HepG2 (cell line): ENCODE measurements around the gene CEBPE. TPM values are rescaled to one million over a fixed set of nuclear protein-coding genes. Genes with fewer than 3 reads are reported as not detected.

Source experiments
- ASH2L ChIP-seq: fragments of 300-600, 200-600 bp; sonication (generic); IDR thresholded peaks from 2 replicates; pipeline ENCODE4 v1.7.0; 2017; ENCODE audit warnings: low read depth, mild to moderate bottlenecking, moderate library complexity, mixed read lengths, low read length; ENCODE audit not compliant: insufficient read length
- ELF3 ChIP-seq: IDR thresholded peaks from 2 replicates; pipeline ENCODE4 v1.6.1; 2016; ENCODE audit warnings: missing genetic modification reagents, missing compliant biosample characterization
- GLI4 ChIP-seq: sonication (generic); formaldehyde crosslinking; IDR thresholded peaks from 2 replicates; pipeline ENCODE4 v1.5.1; 2020; ENCODE audit warnings: missing genetic modification reagents, mild to moderate bottlenecking, moderate library complexity, borderline replicate concordance
- KLF16 ChIP-seq, 2 experiments: sonication (generic) in 1 of 2; formaldehyde crosslinking in 1 of 2; IDR thresholded peaks; 2 replicates each; pipeline versions ENCODE4 v1.6.1 to v1.8.0; 2016 to 2023; ENCODE audit warnings: missing genetic modification reagents in 2 of 2, missing compliant biosample characterization in 1 of 2
- KMT2A ChIP-seq: sonication (generic); formaldehyde crosslinking; IDR thresholded peaks from 2 replicates; pipeline ENCODE4 v1.4.0; 2020; ENCODE audit warnings: missing genetic modification reagents
- NKX3-1 ChIP-seq: sonication (generic); formaldehyde crosslinking; IDR thresholded peaks from 2 replicates; pipeline ENCODE4 v1.5.0; 2020; ENCODE audit warnings: missing genetic modification reagents
- NR2C2 ChIP-seq: sonication (generic); formaldehyde crosslinking; IDR thresholded peaks from 2 replicates; pipeline ENCODE4 v1.4.0; 2020; ENCODE audit warnings: missing genetic modification reagents, mild to moderate bottlenecking, moderate library complexity, borderline replicate concordance
- RAD51 ChIP-seq: fragments of 450-650 bp; IDR thresholded peaks from 2 replicates; pipeline ENCODE4 v1.6.1; 2016; ENCODE audit warnings: borderline replicate concordance
- XBP1 ChIP-seq: sonication (generic); formaldehyde crosslinking; IDR thresholded peaks from 2 replicates; pipeline ENCODE4 v1.5.0; 2020; ENCODE audit warnings: missing genetic modification reagents
- ZFAT ChIP-seq: sonication (generic); formaldehyde crosslinking; conservative IDR thresholded peaks from 2 replicates; pipeline ENCODE4 v1.8.1; 2023; ENCODE audit warnings: missing genetic modification reagents, inconsistent platforms
- ZNF350 ChIP-seq: sonication (generic); formaldehyde crosslinking; IDR thresholded peaks from 2 replicates; pipeline ENCODE4 v1.4.0; 2020; ENCODE audit warnings: mild to moderate bottlenecking, low read depth, missing genetic modification reagents, borderline replicate concordance
- ZNF543 ChIP-seq: sonication (generic); formaldehyde crosslinking; IDR thresholded peaks from 2 replicates; pipeline ENCODE4 v1.4.0; 2020; ENCODE audit warnings: mild to moderate bottlenecking, missing genetic modification reagents
- ZNF589 ChIP-seq: sonication (generic); formaldehyde crosslinking; conservative IDR thresholded peaks from 2 replicates; pipeline ENCODE4 v1.8.0; 2022; ENCODE audit warnings: mild to moderate bottlenecking, moderate library complexity, missing genetic modification reagents
- ZNF781 ChIP-seq: sonication (generic); formaldehyde crosslinking; IDR thresholded peaks from 2 replicates; pipeline ENCODE4 v1.5.1; 2020; ENCODE audit warnings: borderline replicate concordance, mild to moderate bottlenecking, missing genetic modification reagents; ENCODE audit errors: not compliant biosample characterization
- polyA plus RNA-seq, 8 experiments: library from polyadenylated mRNA; depleted of rRNA in 3 of 8; stranded (reverse) in 7 of 8; unstranded in 1 of 8; fragments of >200 nt; fragmentation: Illumina TruSeq in 4 of 8; extraction: Trizol in 4 of 8; gene quantifications; 2 replicates each; pipeline versions ENCODE4 v1.2.1 to v1.2.3, GENCODE V29; 2011 to 2016; ENCODE audit warnings: low read depth in 4 of 8, missing spikeins in 1 of 8, mixed read lengths in 1 of 8; ENCODE audit not compliant: insufficient read depth in 1 of 8
- total RNA-seq, 5 experiments: library from RNA; depleted of rRNA; stranded (reverse); fragments of >200 nt; fragmentation: Illumina TruSeq; extraction: Trizol; gene quantifications; 2 replicates each; pipeline ENCODE4 v1.2.3, GENCODE V29; 2016; ENCODE audit warnings: low read depth in 1 of 5
- TF ChIP-seq, protein P1 (sequence below): IDR thresholded peaks from 2 replicates; pipeline ENCODE4 v1.6.1; 2012; ENCODE audit warnings: inconsistent platforms
- TF ChIP-seq, protein P2 (sequence below): sonication (generic); formaldehyde crosslinking; IDR thresholded peaks from 2 replicates; pipeline ENCODE4 v1.5.0; 2020; ENCODE audit warnings: missing genetic modification reagents
- TF ChIP-seq, protein P3 (sequence below): sonication (generic); formaldehyde crosslinking; IDR thresholded peaks from 2 replicates; pipeline ENCODE4 v1.5.0; 2020; ENCODE audit warnings: missing genetic modification reagents, mild to moderate bottlenecking, borderline replicate concordance
- TF ChIP-seq, protein P4 (sequence below): sonication (generic); formaldehyde crosslinking; IDR thresholded peaks from 2 replicates; pipeline ENCODE4 v1.5.0; 2020; ENCODE audit warnings: missing genetic modification reagents
- TF ChIP-seq, protein P5 (sequence below): sonication (generic); formaldehyde crosslinking; IDR thresholded peaks from 2 replicates; pipeline ENCODE4 v1.4.0; 2020; ENCODE audit warnings: missing genetic modification reagents, borderline replicate concordance
- TF ChIP-seq, protein P6 (sequence below): sonication (generic); formaldehyde crosslinking; IDR thresholded peaks from 2 replicates; pipeline ENCODE4 v1.5.0; 2020; ENCODE audit warnings: missing genetic modification reagents, mild to moderate bottlenecking, borderline replicate concordance

The CEBPE gene
- total and polyA plus RNA-seq, 2 of the 13 experiments (the other 11 are each of a cell fraction or from before 2014, with no cell fraction given), result 0.09 to 0.11 TPM

DNA sequence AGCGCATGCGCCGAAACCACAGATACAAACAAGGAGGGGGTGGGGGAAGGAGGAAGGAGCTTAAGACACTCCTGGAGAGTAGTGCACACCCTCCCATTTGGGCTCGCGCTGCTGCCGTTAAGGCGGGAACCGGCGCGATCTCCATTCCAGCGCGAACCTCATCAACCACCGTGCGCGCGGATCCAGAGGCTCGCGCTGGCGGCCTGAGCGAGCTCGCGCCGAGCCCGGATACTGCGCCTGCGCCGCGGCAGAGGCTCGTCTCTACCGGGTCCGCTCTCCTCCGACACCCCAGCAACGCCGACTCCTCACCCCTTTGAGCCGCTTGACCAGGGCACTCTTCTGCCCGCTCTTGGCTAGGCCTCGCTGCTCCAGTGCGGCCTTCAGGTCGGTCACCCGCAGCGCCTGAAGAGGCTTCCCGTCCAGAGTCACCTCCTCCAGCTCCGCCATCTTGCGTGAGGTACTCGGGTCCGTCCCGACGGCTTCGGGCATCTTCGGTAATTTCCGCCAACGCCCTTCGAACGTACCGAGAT, 24.3 kb downstream of the CEBPE start, which contains the start of gene ACIN1 (continued):
- TF ChIP-seq, protein P1, sequence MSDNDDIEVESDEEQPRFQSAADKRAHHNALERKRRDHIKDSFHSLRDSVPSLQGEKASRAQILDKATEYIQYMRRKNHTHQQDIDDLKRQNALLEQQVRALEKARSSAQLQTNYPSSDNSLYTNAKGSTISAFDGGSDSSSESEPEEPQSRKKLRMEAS, result no peak
- TF ChIP-seq, protein P2, sequence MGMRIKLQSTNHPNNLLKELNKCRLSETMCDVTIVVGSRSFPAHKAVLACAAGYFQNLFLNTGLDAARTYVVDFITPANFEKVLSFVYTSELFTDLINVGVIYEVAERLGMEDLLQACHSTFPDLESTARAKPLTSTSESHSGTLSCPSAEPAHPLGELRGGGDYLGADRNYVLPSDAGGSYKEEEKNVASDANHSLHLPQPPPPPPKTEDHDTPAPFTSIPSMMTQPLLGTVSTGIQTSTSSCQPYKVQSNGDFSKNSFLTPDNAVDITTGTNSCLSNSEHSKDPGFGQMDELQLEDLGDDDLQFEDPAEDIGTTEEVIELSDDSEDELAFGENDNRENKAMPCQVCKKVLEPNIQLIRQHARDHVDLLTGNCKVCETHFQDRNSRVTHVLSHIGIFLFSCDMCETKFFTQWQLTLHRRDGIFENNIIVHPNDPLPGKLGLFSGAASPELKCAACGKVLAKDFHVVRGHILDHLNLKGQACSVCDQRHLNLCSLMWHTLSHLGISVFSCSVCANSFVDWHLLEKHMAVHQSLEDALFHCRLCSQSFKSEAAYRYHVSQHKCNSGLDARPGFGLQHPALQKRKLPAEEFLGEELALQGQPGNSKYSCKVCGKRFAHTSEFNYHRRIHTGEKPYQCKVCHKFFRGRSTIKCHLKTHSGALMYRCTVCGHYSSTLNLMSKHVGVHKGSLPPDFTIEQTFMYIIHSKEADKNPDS (CRISPR knock-in tag), result peak; percentile 99
- TF ChIP-seq, protein P3, sequence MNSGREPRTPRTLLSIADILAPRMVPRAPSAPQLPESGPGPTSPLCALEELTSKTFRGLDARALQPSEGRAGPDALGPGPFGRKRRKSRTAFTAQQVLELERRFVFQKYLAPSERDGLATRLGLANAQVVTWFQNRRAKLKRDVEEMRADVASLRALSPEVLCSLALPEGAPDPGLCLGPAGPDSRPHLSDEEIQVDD (CRISPR knock-in tag), result peak; percentile 99
- no peak for TF ChIP-seq RAD51
- TF ChIP-seq, protein P4, sequence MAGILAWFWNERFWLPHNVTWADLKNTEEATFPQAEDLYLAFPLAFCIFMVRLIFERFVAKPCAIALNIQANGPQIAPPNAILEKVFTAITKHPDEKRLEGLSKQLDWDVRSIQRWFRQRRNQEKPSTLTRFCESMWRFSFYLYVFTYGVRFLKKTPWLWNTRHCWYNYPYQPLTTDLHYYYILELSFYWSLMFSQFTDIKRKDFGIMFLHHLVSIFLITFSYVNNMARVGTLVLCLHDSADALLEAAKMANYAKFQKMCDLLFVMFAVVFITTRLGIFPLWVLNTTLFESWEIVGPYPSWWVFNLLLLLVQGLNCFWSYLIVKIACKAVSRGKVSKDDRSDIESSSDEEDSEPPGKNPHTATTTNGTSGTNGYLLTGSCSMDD (CRISPR knock-in tag), result peak; percentile 68; the same call in 1 of the 2 replicates
- TF ChIP-seq ZNF589 (CRISPR knock-in tag), result no peak
- peak; percentile 89; the same call in 1 of the 2 replicates for TF ChIP-seq NKX3-1 (CRISPR knock-in tag)
- peak; percentile 99 for TF ChIP-seq ZNF543 (CRISPR knock-in tag)
- TF ChIP-seq ELF3 (CRISPR knock-in tag), result peak; percentile 75
- TF ChIP-seq KLF16 (CRISPR knock-in tag; IDR thresholded peaks at IDR 0.05), result peak; percentile 57 to 96; a peak in 3 of 4 replicates
- peak; percentile 99 for TF ChIP-seq GLI4 (CRISPR knock-in tag)
- TF ChIP-seq ASH2L, result peak; percentile 99
- TF ChIP-seq ZNF781 (CRISPR knock-in tag), result peak; percentile 100
- peak; percentile 82; the same call in 1 of the 2 replicates for TF ChIP-seq XBP1 (CRISPR knock-in tag)
- TF ChIP-seq, protein P5, sequence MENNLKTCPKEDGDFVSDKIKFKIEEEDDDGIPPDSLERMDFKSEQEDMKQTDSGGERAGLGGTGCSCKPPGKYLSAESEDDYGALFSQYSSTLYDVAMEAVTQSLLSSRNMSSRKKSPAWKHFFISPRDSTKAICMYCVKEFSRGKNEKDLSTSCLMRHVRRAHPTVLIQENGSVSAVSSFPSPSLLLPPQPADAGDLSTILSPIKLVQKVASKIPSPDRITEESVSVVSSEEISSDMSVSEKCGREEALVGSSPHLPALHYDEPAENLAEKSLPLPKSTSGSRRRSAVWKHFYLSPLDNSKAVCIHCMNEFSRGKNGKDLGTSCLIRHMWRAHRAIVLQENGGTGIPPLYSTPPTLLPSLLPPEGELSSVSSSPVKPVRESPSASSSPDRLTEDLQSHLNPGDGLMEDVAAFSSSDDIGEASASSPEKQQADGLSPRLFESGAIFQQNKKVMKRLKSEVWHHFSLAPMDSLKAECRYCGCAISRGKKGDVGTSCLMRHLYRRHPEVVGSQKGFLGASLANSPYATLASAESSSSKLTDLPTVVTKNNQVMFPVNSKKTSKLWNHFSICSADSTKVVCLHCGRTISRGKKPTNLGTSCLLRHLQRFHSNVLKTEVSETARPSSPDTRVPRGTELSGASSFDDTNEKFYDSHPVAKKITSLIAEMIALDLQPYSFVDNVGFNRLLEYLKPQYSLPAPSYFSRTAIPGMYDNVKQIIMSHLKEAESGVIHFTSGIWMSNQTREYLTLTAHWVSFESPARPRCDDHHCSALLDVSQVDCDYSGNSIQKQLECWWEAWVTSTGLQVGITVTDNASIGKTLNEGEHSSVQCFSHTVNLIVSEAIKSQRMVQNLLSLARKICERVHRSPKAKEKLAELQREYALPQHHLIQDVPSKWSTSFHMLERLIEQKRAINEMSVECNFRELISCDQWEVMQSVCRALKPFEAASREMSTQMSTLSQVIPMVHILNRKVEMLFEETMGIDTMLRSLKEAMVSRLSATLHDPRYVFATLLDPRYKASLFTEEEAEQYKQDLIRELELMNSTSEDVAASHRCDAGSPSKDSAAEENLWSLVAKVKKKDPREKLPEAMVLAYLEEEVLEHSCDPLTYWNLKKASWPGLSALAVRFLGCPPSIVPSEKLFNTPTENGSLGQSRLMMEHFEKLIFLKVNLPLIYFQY (CRISPR knock-in tag), result peak; percentile 59; the same call in 1 of the 2 replicates
- peak; percentile 97 for TF ChIP-seq ZNF350 (CRISPR knock-in tag)
- TF ChIP-seq, protein P6, sequence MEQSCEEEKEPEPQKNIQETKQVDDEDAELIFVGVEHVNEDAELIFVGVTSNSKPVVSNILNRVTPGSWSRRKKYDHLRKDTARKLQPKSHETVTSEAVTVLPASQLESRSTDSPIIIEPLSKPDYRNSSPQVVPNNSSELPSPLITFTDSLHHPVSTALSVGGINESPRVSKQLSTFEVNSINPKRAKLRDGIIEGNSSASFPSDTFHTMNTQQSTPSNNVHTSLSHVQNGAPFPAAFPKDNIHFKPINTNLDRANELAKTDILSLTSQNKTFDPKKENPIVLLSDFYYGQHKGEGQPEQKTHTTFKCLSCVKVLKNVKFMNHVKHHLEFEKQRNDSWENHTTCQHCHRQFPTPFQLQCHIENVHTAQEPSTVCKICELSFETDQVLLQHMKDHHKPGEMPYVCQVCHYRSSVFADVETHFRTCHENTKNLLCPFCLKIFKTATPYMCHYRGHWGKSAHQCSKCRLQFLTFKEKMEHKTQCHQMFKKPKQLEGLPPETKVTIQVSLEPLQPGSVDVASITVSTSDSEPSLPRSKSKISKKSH, result peak; percentile 98
- 0 out of 2 replicates have a peak, but pooled peaks have one; percentile 70 for TF ChIP-seq ZFAT (CRISPR knock-in tag)
- peak; percentile 46; the same call in 1 of the 2 replicates for TF ChIP-seq KMT2A
- peak; percentile 77 for TF ChIP-seq NR2C2 (CRISPR knock-in tag)
